ENCODE measurements around the gene ANKUB1.

Gene ANKUB1

GRCh38 chr3:149800693-149801092 is 8.3 kb upstream of the ANKUB1 start:
- DNase-seq (ENCODE audit: low read depth): no peak
- no peak for TF ChIP-seq CTCF (IDR thresholded peaks at IDR 0.05; ENCODE audit: low read depth, low read length, missing control alignments)
- in situ Hi-C loops (cut with HindIII; ENCODE audit: low sequenced_read_pairs): no loop called here
- H3K4me3 ChIP-seq (ENCODE audit: low read depth, low read length): no peak overlapping the region

- no peak overlapping the region for H3K4me3 ChIP-seq (ENCODE audit: low read depth, low read length)
- TF ChIP-seq CTCF (IDR thresholded peaks at IDR 0.05; ENCODE audit: low read depth, low read length, missing control alignments): no peak
- in situ Hi-C loops (cut with HindIII; ENCODE audit: low sequenced_read_pairs): no loop called here
- DNase-seq (ENCODE audit: low read depth): no peak
Observed at GRCh38 chr3:149796026-149796425, 3.7 kb upstream of the ANKUB1 start.

- H3K4me3 ChIP-seq (ENCODE audit: low read depth, low read length): no peak overlapping the region
- in situ Hi-C loops (cut with HindIII; ENCODE audit: low sequenced_read_pairs): no loop called here
- no peak for DNase-seq (ENCODE audit: low read depth)
Observed at GRCh38 chr3:149790698-149791097, 1.7 kb downstream of the ANKUB1 start.

GRCh38 chr3:149790268-149790667 is 2.1 kb downstream of the ANKUB1 start:
- TF ChIP-seq CTCF (IDR thresholded peaks at IDR 0.05; ENCODE audit: low read depth, low read length, missing control alignments): no peak
- in situ Hi-C loops (cut with HindIII; ENCODE audit: low sequenced_read_pairs): no loop called here
- no peak for DNase-seq (ENCODE audit: low read depth)
- no peak overlapping the region for H3K4me3 ChIP-seq (ENCODE audit: low read depth, low read length)

More at GRCh38 chr3:149790698-149791097, 1.7 kb downstream of the ANKUB1 start:
- TF ChIP-seq CTCF (IDR thresholded peaks at IDR 0.05; ENCODE audit: low read depth, low read length, missing control alignments): no peak

- TF ChIP-seq CTCF (IDR thresholded peaks at IDR 0.05; ENCODE audit: low read depth, low read length, missing control alignments): no peak
- DNase-seq (ENCODE audit: low read depth): peak; percentile 12
- no peak overlapping the region for H3K4me3 ChIP-seq (ENCODE audit: low read depth, low read length)
- in situ Hi-C loops (cut with HindIII; ENCODE audit: low sequenced_read_pairs): no loop called here
Observed at GRCh38 chr3:149784064-149784704, 8.2 kb downstream of the ANKUB1 start.

- in situ Hi-C loops (cut with HindIII; ENCODE audit: low sequenced_read_pairs): no loop called here
- DNase-seq (ENCODE audit: low read depth): peak; percentile 81
- H3K4me3 ChIP-seq (ENCODE audit: low read depth, low read length): no peak overlapping the region
- no peak for TF ChIP-seq CTCF (IDR thresholded peaks at IDR 0.05; ENCODE audit: low read depth, low read length, missing control alignments)
Observed at GRCh38 chr3:149783576-149783975, 8.8 kb downstream of the ANKUB1 start.

Data from astrocyte of the cerebellum (primary cell).